ENCODE measurements around the gene PI3.
"Not testable (repeated sequence)": the region's sequence is repeated elsewhere in the genome, so short reads cannot be mapped to it uniquely, and the experiment has no call there.

The PI3 gene, protein sequence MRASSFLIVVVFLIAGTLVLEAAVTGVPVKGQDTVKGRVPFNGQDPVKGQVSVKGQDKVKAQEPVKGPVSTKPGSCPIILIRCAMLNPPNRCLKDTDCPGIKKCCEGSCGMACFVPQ

DNA sequence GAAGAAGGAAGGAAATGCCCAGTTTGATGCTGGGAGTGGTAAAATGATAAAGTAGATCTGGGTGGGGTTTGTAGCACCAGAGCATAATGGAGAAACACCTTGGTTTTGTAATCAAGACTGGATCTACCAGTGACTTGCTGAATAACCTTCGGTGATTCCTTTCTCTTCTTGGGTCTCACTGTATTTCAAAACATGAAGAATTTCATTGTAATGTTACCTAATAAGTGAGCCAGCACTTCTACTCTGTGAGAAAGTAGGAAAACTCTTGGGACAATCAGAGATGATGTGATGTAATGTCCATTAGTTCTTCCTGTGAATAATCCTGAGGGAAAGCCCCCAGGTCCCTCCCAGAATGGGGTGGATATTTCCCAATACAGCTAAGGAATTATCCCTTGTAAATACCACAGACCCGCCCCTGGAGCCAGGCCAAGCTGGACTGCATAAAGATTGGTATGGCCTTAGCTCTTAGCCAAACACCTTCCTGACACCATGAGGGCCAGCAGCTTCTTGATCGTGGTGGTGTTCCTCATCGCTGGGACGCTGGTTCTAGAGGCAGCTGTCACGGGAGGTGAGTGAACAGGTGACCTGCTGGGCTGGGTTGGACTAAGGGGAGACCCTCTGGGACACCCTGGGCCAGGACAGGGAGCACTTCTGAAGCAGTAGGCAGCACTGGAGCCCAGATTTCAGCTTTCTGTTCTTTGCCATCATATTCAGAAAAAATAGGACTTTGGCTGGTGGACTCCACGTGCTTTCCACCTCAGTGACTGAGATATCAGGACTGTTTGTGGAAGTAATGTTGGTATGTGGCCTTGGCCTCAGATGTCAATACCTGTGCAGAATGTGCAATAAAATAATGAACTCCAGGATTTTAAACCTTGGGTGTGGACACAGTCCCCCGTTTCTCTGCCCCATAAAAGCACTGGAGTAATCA, at the start of gene PI3:
PI3 (plus strand) TSS at position 469 of the 931 bp plus-strand sequence; CDS start at position 490, 21 bp downstream.
- no peak for DNase-seq

DNA sequence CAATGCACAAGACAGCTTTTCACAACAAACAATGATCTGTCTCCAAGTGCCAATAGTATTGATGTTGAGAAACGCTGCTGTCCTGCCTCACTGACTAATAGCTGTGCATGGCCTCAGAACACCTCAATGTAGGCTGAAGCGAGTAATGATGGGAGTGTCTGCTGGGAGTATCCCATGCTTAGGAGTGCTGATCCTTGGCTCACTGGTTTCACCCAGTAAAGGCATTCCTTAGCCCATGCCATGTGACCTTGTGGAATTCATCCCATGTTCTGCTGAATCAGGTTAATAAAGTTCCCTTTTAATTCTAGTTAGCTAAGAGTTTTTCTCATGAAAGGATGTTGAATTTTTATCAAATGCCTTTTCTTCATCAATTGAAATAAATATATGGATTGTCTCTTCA, 46.6 kb upstream of the PI3 start:
- DNase-seq = no peak

DNA sequence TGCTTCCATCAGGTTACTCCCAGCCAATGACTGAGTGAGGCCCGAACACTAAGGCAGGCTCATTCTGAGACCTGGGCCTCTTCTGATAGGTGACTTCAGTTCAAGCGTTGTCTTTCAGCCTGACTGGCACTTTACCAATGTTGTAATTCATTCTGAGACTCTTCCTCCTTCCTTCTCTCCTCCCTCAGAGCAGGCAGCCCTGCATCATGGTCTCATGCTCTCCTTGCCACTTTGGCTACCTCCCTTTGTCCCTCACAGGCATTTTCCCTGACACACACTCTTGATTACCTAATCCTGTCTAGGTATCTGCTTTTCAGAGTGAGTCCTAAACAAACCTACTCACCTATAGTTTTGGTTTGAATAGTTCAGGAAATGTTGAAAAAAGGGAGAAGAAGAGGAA, 37.8 kb upstream of the PI3 start:
- DNase-seq = no peak

DNA sequence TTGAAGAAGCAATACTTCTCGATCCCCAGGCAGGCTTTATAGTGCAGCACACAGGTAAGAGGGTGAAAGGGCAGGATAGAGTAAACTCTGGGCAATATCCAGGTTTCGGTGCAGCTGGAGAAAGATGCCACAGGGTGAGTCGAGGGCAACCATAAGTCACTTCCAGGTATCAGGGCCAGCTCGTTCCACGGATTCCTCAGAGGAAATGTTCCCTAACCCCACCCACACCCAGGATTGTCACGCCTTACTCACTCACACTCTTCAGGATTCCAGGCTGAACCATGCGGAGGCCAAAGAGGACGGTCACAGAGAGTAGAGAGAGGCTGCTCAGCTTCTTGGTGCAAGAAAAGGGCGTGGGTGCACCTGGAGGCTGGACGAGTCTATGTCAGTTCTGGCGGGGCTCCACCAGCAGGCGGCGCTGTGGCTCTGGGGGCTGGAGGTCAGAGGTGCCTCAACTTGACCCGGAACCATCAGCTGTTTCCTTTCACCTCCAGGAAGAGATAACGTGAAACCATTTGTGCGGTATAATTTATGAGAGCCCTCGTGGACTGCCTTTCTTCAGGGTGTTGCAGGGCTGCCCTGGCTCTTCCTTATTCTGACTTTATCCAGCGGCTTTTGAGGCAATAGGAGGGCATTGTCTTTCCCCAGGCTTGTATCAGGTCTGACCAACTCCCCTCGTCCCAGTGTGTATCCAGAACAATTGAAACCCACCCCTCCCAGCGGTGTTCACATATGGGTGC, 36.0 kb upstream of the PI3 start:
- DNase-seq = peak; percentile 89 to 90

DNA sequence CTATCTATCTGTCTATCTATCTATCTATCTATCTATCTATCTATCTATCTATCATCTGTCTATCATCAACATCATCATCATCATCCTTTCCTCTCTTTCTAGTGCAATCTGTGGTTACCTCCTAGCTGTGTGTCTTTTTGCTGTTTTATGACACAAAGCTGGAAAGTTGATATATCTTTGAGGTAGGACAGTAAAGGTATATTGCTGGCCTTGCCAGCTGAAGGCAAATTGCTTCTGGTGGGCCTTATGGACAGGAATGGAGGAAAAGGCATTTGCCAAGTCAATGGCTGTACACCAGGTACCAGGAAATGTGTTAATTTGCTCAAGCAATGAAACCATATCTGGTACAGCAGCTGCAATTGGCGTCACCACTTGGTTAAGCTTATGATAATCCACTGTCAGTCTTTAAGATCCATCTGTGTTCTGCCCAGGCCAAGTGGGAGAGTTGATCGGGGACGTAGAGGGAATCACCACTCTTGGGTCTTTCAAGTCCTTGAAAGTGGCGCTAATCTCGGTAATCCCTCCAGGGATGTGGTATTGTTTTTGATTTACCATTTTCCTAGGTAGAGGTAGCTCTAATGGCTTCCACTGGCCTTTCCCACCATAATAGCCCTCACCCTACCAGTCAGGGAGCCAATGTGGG, 34.8 kb upstream of the PI3 start:
- DNase-seq = not testable (repeated sequence)

DNA sequence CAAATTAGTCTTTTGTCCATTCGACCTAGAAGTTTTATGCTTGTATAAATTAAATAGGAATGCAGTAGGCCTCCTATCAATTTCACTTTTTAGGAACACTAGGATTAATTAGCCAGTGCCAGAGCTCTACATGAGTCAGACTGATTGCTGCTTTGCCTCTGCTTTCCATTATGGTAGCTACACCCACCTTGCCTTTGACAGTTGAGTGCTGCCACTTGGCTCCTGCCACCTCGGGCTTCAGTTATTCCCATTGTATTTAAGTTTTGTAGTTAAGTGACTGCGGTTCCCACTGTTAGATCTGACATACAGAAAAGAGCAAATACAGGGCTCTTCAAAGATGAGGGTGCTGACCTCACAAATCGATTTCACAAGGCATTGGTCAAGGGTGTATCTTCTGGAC, 33.9 kb upstream of the PI3 start:
- DNase-seq = no peak

DNA sequence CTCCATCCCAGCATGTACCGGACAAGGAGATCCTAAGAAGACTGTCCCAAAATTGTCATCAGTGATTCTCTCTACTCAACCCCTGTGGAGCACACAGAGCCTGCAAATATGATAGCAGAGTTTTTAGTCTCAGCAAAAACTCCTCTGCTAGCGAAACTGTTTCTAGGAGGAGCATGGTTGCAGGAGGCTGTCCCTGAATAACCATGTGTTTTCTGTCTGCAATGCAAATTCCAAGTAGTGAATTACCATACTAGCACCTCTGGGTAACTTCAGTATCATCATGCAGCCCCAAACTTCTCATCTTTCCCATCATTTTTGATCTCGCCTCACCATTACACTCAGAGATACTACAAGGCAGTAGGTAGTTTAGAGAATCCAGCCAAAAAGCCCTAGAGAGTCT, 25.6 kb upstream of the PI3 start:
- DNase-seq = no peak

DNA sequence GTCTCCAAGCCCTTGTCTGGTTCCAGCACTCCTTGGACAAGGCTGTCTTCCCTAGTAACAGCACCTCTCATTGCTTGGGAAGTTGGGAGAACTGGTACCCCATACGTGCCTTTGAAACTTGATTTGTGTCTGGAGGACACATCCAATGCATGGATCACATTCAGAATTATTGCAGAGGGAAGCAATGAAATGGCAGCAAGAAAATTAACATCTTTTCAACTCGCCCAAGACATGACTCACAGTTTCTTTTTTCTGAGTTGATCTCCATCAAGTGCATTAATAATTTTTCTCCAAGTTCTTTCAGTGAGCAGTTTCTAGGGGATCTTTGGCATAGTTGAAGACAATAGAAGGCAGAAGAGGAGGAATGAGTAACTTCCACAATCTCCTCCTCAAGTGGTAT, 22.3 kb upstream of the PI3 start:
- no peak for DNase-seq

DNA sequence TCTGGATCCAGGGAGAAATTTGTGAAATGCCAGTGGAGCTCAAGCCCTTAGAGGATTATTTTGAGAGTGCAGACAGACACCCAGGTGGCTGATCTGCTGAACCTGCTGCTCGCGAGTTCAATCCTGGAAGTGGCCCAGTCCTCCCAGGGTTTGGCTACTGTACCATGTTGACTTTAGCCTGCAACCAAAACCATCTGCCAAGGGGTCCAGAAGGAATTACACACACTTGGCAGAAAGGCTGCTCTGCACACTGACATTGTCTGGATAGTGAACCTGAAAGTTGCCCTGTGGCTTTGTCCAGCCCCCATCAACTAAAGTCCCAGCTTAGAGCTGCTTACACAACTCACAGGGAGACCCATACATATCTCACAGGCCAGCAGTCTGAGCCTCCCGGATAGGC, 21.6 kb upstream of the PI3 start:
- DNase-seq = no peak

DNA sequence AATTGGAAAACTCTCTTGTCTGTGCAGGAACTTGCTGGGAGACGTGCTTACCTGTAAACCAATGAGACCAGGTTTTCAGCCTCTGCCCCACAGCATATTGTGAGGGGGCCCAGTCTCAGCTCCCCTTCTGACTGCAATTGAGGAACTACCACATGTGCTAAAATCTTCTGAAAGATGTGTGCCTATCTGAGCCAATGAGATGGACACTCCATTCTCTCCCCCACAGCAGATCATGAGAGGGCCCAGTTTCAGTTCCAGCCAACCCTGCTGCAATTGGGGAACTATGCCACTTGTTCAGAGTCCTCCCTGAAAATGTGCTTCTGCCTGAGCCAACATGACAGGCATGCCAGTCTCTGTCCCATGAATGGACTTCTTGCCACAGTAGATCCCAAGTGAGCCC, 20.9 kb upstream of the PI3 start:
- no peak for DNase-seq

DNA sequence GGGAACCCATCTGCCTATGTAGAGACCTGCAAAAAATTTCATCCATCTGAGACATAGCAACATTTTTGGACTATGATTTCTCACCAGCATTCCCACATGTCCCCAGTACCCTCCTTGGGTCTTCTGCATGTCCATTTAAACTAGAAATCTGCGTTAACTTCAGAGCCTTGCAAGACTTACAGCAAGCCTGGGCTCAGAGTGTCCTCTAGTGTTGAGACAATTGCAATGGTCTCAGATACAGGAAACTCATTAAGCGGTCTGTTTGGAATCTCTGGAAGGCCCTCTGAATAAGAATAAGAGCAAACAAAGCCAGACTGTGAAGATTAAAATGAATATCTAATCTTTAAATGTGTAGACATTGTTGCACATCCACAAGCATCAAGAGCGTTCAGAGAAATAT, 20.5 kb upstream of the PI3 start:
- DNase-seq = no peak

DNA sequence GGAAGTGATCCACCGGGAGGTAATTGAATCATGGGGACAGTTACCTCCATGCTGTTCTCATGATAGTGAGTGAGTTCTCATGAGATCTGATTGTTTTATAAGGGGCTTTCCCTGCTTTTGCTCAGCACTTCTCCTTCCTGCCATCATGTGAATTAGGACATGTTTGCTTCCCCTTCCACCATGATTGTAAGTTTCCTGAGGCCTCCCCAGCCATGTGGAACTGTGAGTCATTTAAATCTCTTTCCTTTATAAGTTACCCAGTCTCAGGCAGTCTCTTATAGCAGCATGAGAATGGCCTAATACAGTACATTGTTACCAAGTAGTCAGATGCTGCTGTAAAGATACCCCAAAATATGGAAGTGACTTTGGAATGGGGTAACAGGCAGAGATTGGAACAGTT, 19.9 kb upstream of the PI3 start:
- DNase-seq = not testable (repeated sequence)

DNA sequence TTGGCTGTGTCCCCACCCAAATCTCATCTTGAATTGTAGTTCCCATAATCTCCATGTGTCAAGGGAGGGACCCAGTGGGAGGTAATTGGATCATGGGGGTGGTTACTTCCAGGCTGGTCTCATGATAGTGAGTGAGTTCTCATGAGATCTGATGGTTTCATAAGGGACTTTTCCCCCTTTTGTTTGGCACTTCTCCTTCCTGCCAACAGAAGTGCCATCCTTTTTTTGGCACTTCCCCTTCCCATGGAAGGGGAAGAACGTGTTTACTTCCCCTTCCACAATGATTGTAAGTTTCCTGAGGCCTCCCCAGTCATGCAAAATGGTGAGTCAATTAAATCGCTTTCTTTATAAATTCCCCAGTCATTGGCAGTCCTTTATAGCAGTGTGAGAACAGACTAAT, 18.0 kb upstream of the PI3 start:
- no peak for DNase-seq

DNA sequence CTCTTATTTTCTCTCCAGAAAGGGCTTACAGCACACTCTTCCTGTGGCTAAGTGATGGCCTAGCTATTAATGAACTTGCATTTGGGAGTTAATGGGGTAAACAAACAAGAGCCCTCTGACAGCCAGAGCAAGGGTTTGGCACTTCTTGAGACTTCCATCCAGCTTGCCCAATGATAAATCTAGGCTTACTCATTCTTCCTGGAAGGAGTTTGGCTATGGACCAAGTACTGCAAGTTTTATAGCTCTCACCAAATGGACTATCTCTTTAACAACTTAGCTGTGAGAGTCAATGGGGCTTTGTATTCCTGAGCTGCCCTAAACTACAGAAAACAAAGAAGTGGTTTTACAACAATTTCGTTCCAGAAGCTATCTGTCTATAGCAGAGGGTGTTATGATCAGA, 16.7 kb upstream of the PI3 start:
- no peak for DNase-seq

DNA sequence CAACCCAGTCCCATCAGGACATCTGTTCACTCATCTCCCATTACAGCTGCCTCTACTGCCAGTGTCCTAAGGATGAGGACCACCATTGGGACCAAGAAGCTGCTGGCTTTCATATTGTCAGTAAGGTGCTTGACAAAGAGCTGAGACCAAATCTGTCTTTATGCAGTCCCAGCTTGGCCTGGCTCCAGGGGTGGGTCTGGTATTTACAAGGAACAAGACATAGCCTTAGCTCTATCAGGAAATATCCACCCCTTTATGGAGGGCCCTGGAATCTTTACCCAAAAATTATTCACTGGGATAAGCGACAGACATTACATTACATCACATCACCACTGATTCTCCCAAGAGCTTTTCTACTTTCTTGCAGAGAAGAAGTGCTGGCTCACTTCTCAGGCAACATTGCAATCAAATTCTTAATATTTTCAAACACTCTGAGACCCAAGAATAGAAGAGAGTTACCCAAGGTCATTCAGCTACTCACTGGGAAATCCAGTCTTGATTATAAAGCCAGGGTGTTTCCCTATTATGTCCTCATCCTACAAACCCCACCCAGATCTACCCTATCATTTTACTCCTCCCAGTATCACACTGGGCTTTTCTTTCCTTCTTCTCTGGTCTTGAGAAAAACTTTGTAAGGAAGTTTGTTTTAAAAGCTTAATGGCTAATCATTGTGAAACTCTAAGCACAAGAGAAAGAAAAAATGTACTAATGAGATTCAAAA, 11.5 kb upstream of the PI3 start:
- no peak for DNase-seq

DNA sequence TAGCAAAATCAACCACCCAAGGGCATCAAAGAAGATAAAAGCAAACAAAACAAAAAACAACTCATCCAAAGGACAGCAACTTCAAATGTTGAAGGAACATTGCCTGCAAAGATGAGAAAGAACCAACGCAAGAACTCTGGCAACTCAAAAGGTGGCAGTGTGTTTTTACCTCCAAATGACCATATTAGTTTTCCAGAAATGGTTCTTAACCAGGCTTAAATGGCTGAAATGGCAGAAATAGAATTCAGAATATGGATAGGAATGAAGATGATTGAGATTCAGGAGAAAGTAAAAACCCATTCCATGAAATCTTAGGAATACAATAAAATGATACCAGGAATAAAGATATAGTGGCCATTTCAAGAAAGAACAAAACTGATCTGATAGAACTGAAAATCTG, 9.8 kb upstream of the PI3 start:
- no peak for DNase-seq

DNA sequence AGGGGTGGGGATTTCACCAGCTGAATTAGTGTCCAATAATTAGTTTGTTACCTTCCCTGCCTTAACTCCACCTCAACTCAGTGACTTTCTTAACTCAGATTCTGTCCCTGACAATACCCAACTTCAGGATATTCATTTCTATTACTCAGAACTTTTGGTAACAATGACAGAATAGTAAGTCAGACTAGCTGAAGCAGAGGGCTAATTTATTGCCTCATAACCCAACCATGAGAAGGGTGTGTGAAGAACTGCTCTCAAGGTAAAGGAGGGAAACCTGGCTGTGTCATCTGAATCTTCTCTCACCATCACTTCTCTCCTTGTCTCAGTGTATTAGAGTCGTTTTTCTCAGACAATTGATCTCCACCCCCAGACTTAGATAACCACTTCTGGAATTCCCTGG, 1.2 kb upstream of the PI3 start:
- DNase-seq = no peak

DNA sequence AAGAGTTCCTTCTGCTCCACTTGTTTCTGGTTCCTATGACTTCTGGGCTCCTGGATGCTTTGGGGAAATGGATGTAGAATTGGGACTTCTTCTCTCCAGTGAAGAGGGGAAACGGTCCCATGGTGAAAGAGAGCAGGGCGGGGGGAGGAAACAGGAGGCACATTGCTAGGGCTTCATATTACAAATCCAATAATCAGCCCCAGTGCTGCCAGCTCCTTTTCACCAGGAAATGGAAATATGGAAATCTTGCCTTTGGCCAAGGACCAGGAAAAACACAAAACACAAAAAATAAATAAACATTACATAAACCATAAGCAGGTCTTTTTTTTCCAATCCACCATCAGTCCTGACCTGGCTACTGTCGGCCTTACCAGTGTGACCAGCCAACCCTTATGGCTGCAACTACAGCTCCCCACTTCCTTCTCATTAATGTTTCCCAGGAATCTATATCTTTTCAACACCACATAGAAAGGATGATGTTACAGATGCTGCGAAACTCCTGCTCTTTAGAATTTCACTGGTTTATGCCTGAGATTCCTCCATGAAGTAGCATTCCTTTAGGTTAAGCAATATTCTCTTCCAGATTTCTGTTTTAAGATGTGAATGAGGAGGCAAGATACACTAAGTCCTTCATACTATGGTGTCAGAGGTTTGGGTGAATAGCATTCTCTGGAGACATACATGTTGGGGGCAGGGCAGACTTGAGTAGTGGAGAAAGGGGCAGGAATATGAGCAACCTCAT, 2.0 kb downstream of the PI3 start:
- DNase-seq = no peak

DNA sequence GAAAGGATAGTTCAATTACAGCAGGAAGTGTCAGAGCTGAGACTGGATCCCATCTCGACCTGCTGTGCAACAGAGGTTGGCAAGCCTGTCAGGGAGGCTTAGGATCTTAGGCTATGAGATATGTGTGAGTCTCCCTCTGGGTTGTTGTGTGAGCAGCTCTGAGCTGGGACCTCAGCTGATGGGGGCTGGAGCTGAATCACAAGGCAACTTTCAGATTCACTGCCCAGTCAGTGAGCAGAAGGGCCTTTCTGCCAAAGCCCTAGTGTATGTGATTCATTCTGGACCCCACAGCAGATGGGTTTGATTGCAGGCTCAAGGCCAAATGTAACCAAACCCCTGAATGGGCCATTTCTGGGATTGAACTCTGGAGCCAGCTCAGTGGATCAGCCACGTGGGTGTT, 4.5 kb downstream of the PI3 start:
- DNase-seq = no peak

DNA sequence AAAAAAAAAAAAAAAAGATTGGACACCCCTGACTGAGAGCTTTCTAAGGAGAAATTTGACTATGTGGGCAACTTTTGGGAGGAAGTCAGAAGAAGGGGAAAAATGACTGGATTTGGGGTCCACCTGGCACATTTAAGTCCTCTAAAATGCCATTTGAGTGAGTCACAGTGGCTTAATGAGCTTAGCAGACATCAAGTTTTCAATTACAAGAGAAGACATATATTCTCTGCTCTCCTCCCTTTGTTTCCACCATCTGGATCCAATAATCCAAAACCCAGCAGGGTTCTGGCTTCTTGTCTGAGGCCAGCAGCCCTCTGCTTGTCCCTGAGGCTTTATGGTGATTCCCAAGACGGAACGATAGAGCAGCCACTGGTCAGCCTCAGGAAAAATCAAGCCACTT, 6.9 kb downstream of the PI3 start:
- no peak for DNase-seq

DNA sequence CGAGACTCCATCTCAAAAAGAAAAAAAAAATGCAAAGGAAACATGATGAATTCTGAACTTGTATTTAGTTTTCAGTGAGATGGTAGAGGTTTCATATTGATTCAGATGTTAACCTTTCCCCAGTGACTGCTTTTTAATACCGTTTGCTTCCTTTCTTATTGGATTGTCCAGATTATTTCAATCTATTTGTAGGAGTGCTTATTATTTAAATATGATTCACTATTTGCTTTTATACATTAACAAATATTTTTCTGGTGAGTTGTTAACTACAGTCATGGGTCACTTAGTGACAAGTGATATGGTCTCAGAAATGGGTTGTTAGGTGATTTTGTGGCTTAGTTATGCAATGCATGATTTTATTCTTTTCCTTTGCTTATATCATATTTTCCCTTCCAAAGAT, 8.4 kb downstream of the PI3 start:
- DNase-seq = no peak

DNA sequence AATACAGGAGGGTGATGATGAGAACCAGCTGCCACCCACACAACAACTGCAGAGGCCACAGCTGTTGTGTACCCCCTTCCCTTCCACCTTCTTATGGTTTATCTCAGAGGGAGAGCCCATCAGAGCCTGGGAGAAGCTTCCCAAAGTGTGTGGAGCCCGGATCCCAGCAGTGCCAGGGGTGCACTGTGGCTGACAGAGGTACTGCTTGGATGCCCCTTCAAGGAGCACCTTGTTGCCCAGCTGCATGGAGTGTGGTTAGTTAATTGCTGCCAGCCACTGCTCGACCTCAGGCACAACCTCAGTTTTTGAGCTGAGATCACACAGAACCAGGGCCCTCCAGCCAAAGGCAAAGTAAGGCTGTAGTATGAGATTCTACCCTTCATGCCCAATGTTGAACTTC, 13.0 kb downstream of the PI3 start:
- DNase-seq = no peak
